GM21737 (cell line): ENCODE data around the gene MED12.
A peak's percentile ranks its signal among the peaks of the same experiment; 100 is the strongest.

Source experiments
- ATAC-seq: cut with Tn5 transposase; IDR thresholded peaks from one replicate; pipeline ENCODE4 v1.9.1; 2021; ENCODE audit warnings: mild to moderate bottlenecking, moderate library complexity; ENCODE audit not compliant: unreplicated experiment

Gene MED12

GRCh38 chrX:71107245-71107644 is 11.2 kb upstream of the MED12 start:
- ATAC-seq = no peak

- ATAC-seq = no peak
These were observed 10.5 kb upstream of the MED12 start for GRCh38 chrX:71107762-71108360.

GRCh38 chrX:71109051-71109450 is 9.3 kb upstream of the MED12 start:
- ATAC-seq = no peak

GRCh38 chrX:71111141-71111843 is 7.1 kb upstream of the MED12 start, which contains the start of gene IL2RG:
TSS of gene IL2RG (minus strand) at chrX:71111577. CDS start at chrX:71111539, 38 bp downstream.
- peak; percentile 92 for ATAC-seq

GRCh38 chrX:71111921-71112431 is 6.4 kb upstream of the MED12 start:
- ATAC-seq = no peak

GRCh38 chrX:71117358-71117757 is 1.0 kb upstream of the MED12 start:
- no peak for ATAC-seq

- ATAC-seq = no peak
These were observed 664 bp downstream of the MED12 start for GRCh38 chrX:71118985-71119535.

GRCh38 chrX:71128166-71128833 is 9.9 kb downstream of the MED12 start:
- ATAC-seq = no peak

- ATAC-seq = no peak
These were observed 10.7 kb downstream of the MED12 start for GRCh38 chrX:71128915-71129765.

GRCh38 chrX:71131510-71131909 is 13.1 kb downstream of the MED12 start:
- ATAC-seq = no peak

- no peak for ATAC-seq
These were observed 22.0 kb downstream of the MED12 start for GRCh38 chrX:71140440-71140839.

GRCh38 chrX:71143508-71143907 is 25.1 kb downstream of the MED12 start:
- ATAC-seq = no peak

GRCh38 chrX:71144651-71145050 is 26.3 kb downstream of the MED12 start, which contains the start of gene NLGN3:
TSS of gene NLGN3 (plus strand) at chrX:71144841. CDS start at chrX:71147750, 2,909 bp downstream.
- no peak for ATAC-seq

- ATAC-seq = no peak
These were observed 29.3 kb downstream of the MED12 start for GRCh38 chrX:71147496-71148277.

- ATAC-seq = no peak
These were observed 29.9 kb downstream of the MED12 start for GRCh38 chrX:71148278-71148663.

- ATAC-seq = no peak
These were observed 33.0 kb downstream of the MED12 start for GRCh38 chrX:71151366-71151765.

GRCh38 chrX:71154196-71154595 is 35.8 kb downstream of the MED12 start:
- ATAC-seq = no peak

- ATAC-seq = no peak
These were observed 36.2 kb downstream of the MED12 start for GRCh38 chrX:71154641-71155040.

GRCh38 chrX:71158603-71159002 is 40.2 kb downstream of the MED12 start:
- ATAC-seq = no peak

GRCh38 chrX:71159335-71159734 is 40.9 kb downstream of the MED12 start:
- ATAC-seq = no peak
